ENCODE data around the gene CYP2J2. TPM values are rescaled to one million over a fixed set of nuclear protein-coding genes. Genes with fewer than 3 reads are reported as not detected.

The CYP2J2 gene
- total RNA-seq, 1 experiment from 2014 or later, result 0.29 TPM

DNA sequence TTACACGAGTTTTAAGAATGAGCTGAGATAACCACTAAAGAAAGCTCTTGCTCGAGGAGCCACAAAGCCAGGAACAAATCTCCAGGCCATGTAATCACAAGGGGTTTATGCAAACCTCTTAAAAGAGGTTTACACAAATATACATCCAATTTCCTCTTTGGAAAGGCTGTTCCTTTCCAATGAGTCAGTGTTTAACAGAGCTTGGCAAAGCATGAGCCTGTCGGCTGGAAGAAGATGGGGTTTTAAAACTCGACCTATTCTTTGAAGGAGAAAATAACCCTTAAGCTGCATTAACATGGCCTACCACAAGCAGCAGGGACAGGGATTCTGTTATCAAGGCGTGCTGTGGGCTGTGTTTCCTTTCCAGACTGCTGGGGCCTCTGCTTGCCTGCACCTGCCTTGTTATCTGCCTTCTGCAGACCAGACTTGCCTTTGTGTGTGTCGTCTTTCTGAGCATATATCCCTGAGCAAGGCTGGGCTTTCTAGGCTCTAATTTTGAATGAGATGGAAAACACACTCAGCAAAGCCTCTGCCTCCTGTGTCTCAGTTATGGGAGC, 40.6 kb upstream of the CYP2J2 start:
- no peak overlapping the region for H3K4me3 ChIP-seq (ENCODE audit: low read depth, low read length)
- no peak for DNase-seq
- ChIA-PET POLR2A (no interaction called here), CTCF (interaction anchor here (0.6 kb wide), 1 partner anchor 10 kb away, joined by 3 read pairs; no protein-coding TSS in a partner anchor)
- Mint-ChIP-seq H3K4me3 (ENCODE audit: unreplicated experiment) (no peak overlapping the region), H3K27ac (ENCODE audit: unreplicated experiment) (no peak overlapping the region), H3K9me3 (ENCODE audit: unreplicated experiment) (no peaks in the 10 kb centered on the region), H3K27me3 (ENCODE audit: insufficient read depth, unreplicated experiment) (peaks cover 9% of the 10 kb centered on the region), H3K36me3 (ENCODE audit: insufficient read depth, unreplicated experiment) (no peaks in the 10 kb centered on the region), H3K4me1 (ENCODE audit: low read depth, unreplicated experiment) (no peaks in the 10 kb centered on the region)
- intact Hi-C loops (cut with micrococcal nuclease; ENCODE audit: unreplicated experiment), result no loop called here
- H3K36me3 ChIP-seq (ENCODE audit: control insufficient read depth, insufficient read depth, low read length), result no peaks in the 10 kb centered on the region
- no peaks in the 10 kb centered on the region for H3K9me3 ChIP-seq
- H3K27me3 ChIP-seq (replicated peaks; ENCODE audit: control insufficient read depth, insufficient read depth, low read length), result no peaks in the 10 kb centered on the region
- TF ChIP-seq, protein P1, sequence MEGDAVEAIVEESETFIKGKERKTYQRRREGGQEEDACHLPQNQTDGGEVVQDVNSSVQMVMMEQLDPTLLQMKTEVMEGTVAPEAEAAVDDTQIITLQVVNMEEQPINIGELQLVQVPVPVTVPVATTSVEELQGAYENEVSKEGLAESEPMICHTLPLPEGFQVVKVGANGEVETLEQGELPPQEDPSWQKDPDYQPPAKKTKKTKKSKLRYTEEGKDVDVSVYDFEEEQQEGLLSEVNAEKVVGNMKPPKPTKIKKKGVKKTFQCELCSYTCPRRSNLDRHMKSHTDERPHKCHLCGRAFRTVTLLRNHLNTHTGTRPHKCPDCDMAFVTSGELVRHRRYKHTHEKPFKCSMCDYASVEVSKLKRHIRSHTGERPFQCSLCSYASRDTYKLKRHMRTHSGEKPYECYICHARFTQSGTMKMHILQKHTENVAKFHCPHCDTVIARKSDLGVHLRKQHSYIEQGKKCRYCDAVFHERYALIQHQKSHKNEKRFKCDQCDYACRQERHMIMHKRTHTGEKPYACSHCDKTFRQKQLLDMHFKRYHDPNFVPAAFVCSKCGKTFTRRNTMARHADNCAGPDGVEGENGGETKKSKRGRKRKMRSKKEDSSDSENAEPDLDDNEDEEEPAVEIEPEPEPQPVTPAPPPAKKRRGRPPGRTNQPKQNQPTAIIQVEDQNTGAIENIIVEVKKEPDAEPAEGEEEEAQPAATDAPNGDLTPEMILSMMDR (IDR thresholded peaks at IDR 0.05; ENCODE audit: insufficient read depth in 1 of 2, low read depth in 1 of 2, low read length in 1 of 2, severe bottlenecking in 1 of 2, unreplicated experiment in 1 of 2), result no peak
- BruUV-seq (replicated peaks), result no TSS peak
- no peaks in the 10 kb centered on the region for H3K4me1 ChIP-seq

- POLR2A ChIA-PET, result no interaction called here
- no peak overlapping the region for H3K27ac Mint-ChIP-seq (ENCODE audit: unreplicated experiment)
- H3K4me3 Mint-ChIP-seq (ENCODE audit: unreplicated experiment), result no peak overlapping the region
- no peak for DNase-seq
- no peaks in the 10 kb centered on the region for H3K27me3 ChIP-seq (replicated peaks; ENCODE audit: control insufficient read depth, insufficient read depth, low read length)
- no peaks in the 10 kb centered on the region for H3K4me1 ChIP-seq
- no peaks in the 10 kb centered on the region for H3K4me1 Mint-ChIP-seq (ENCODE audit: low read depth, unreplicated experiment)
- TF ChIP-seq, protein P1 (IDR thresholded peaks at IDR 0.05; ENCODE audit: insufficient read depth in 1 of 2, low read depth in 1 of 2, low read length in 1 of 2, severe bottlenecking in 1 of 2, unreplicated experiment in 1 of 2), result no peak
- peaks cover 3% of the 10 kb centered on the region for H3K27me3 Mint-ChIP-seq (ENCODE audit: insufficient read depth, unreplicated experiment)
- no peak overlapping the region for H3K4me3 ChIP-seq (ENCODE audit: low read depth, low read length)
- H3K36me3 ChIP-seq (ENCODE audit: control insufficient read depth, insufficient read depth, low read length), result no peaks in the 10 kb centered on the region
- no peaks in the 10 kb centered on the region for H3K9me3 Mint-ChIP-seq (ENCODE audit: unreplicated experiment)
- CTCF ChIA-PET, result no interaction called here
- intact Hi-C loops (cut with micrococcal nuclease; ENCODE audit: unreplicated experiment), result no loop called here
- no peaks in the 10 kb centered on the region for H3K36me3 Mint-ChIP-seq (ENCODE audit: insufficient read depth, unreplicated experiment)
- BruUV-seq (replicated peaks), result no TSS peak
- no peaks in the 10 kb centered on the region for H3K9me3 ChIP-seq
Measured at GRCh38 chr1:59952065-59952464, 25.5 kb upstream of the CYP2J2 start.

GRCh38 chr1:59949648-59950047, 23.1 kb upstream of the CYP2J2 start:
- Mint-ChIP-seq H3K4me3 (ENCODE audit: unreplicated experiment) (no peak overlapping the region), H3K36me3 (ENCODE audit: insufficient read depth, unreplicated experiment) (no peaks in the 10 kb centered on the region), H3K27me3 (ENCODE audit: insufficient read depth, unreplicated experiment) (no peaks in the 10 kb centered on the region), H3K27ac (ENCODE audit: unreplicated experiment) (no peak overlapping the region), H3K4me1 (ENCODE audit: low read depth, unreplicated experiment) (no peaks in the 10 kb centered on the region), H3K9me3 (ENCODE audit: unreplicated experiment) (no peaks in the 10 kb centered on the region)
- H3K4me1 ChIP-seq, result no peaks in the 10 kb centered on the region
- no peaks in the 10 kb centered on the region for H3K9me3 ChIP-seq
- no TSS peak for BruUV-seq (replicated peaks)
- ChIA-PET POLR2A (no interaction called here), CTCF (no interaction called here)
- H3K27me3 ChIP-seq (replicated peaks; ENCODE audit: control insufficient read depth, insufficient read depth, low read length), result no peaks in the 10 kb centered on the region
- intact Hi-C loops (cut with micrococcal nuclease; ENCODE audit: unreplicated experiment), result loop anchor here (10.0 kb wide), 1 partner anchor 165 kb away; no protein-coding TSS in a partner anchor
- TF ChIP-seq, protein P1 (IDR thresholded peaks at IDR 0.05; ENCODE audit: insufficient read depth in 1 of 2, low read depth in 1 of 2, low read length in 1 of 2, severe bottlenecking in 1 of 2, unreplicated experiment in 1 of 2), result no peak
- no peak overlapping the region for H3K4me3 ChIP-seq (ENCODE audit: low read depth, low read length)
- H3K36me3 ChIP-seq (ENCODE audit: control insufficient read depth, insufficient read depth, low read length), result no peaks in the 10 kb centered on the region
- no peak for DNase-seq

Measured in Caco-2 (cell line).